GM19023 (cell line): ENCODE data around the gene POU3F3.

Experiments used
- ATAC-seq: cut with Tn5 transposase; IDR thresholded peaks from one replicate; pipeline ENCODE4 v1.9.1; 2021; ENCODE audit warnings: mild to moderate bottlenecking, moderate library complexity; ENCODE audit not compliant: unreplicated experiment

POU3F3 gene

GRCh38 chr2:104901037-104901881 is 47.3 kb downstream of the POU3F3 start:
- no peak for ATAC-seq

GRCh38 chr2:104902317-104902716 is 48.4 kb downstream of the POU3F3 start:
- no peak for ATAC-seq
